GM12878 (cell line): Measurements from ENCODE around the gene TNRC6B.

Experiments
- POLR2AphosphoS2 ChIP-seq: IDR thresholded peaks from 2 replicates; pipeline ENCODE4 v1.6.1; 2011; ENCODE audit warnings: low read depth, mild to moderate bottlenecking, low read length, improper control_type of control experiment, moderate library complexity
- TF ChIP-seq, protein P1 (sequence below), 3 experiments: IDR thresholded peaks in 2 of 3; conservative IDR thresholded peaks in 1 of 3; 2 replicates each; pipeline ENCODE4 v1.5.1; 2011; ENCODE audit warnings: low read depth in 3 of 3, low read length in 3 of 3, mild to moderate bottlenecking in 3 of 3, control low read depth in 2 of 3, moderate library complexity in 2 of 3, inconsistent platforms in 1 of 3, mixed read lengths in 1 of 3; ENCODE audit not compliant: control insufficient read depth in 2 of 3, insufficient read depth in 1 of 3; ENCODE audit errors: extremely low read depth in 1 of 3

DNA sequence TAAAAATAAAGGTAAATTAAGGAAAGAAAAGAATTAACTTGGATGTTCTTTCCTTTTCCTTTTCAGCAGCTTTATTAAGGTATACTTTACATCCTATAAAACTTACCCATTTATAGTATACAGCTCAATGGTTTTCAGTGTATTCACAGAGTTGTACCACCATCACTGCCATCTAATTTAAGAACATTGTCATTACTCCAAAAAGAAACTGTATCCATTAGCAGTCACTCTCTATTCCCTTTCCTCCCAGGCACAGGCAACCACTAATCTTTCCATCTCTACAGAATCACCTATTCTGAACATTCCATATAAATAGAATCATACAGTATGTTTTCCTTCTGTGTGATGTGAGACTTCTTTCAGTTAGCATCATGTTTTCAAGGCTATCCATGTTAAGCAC lies 38.9 kb upstream of the TNRC6B start:
- TF ChIP-seq, protein P1, sequence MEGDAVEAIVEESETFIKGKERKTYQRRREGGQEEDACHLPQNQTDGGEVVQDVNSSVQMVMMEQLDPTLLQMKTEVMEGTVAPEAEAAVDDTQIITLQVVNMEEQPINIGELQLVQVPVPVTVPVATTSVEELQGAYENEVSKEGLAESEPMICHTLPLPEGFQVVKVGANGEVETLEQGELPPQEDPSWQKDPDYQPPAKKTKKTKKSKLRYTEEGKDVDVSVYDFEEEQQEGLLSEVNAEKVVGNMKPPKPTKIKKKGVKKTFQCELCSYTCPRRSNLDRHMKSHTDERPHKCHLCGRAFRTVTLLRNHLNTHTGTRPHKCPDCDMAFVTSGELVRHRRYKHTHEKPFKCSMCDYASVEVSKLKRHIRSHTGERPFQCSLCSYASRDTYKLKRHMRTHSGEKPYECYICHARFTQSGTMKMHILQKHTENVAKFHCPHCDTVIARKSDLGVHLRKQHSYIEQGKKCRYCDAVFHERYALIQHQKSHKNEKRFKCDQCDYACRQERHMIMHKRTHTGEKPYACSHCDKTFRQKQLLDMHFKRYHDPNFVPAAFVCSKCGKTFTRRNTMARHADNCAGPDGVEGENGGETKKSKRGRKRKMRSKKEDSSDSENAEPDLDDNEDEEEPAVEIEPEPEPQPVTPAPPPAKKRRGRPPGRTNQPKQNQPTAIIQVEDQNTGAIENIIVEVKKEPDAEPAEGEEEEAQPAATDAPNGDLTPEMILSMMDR (IDR thresholded peaks at IDR 0.05 in 2 of 3, conservative IDR thresholded peaks at IDR 0.05 in 1 of 3; ENCODE audit: control insufficient read depth in 2 of 3, extremely low read depth in 1 of 3, insufficient read depth in 1 of 3, low read depth in 3 of 3, low read length in 3 of 3), result no peak
- no peak for TF ChIP-seq POLR2AphosphoS2
